GM18907 (cell line): Measurements from ENCODE around the gene MYCBPAP.

ENCODE experiments used
- ATAC-seq: cut with Tn5 transposase; IDR thresholded peaks from one replicate; pipeline ENCODE4 v1.9.1; 2021; ENCODE audit warnings: mild to moderate bottlenecking, moderate library complexity; ENCODE audit not compliant: unreplicated experiment

MYCBPAP gene

GRCh38 chr17:50550661-50551432 lies 42.6 kb downstream of the MYCBPAP start:
- no peak for ATAC-seq

GRCh38 chr17:50551433-50551815 lies 43.2 kb downstream of the MYCBPAP start:
- ATAC-seq = no peak

GRCh38 chr17:50551884-50552283 lies 43.6 kb downstream of the MYCBPAP start:
- ATAC-seq = no peak

GRCh38 chr17:50554201-50554600 lies 46.0 kb downstream of the MYCBPAP start:
- ATAC-seq = no peak

- ATAC-seq = no peak
Measured at GRCh38 chr17:50556803-50557202, 48.6 kb downstream of the MYCBPAP start.

GRCh38 chr17:50557630-50558029 lies 49.4 kb downstream of the MYCBPAP start:
- no peak for ATAC-seq

- ATAC-seq = no peak
Measured at GRCh38 chr17:50558091-50558490, 49.9 kb downstream of the MYCBPAP start.

GRCh38 chr17:50558581-50558940 lies 50.3 kb downstream of the MYCBPAP start:
- no peak for ATAC-seq

GRCh38 chr17:50558941-50559614 lies 50.8 kb downstream of the MYCBPAP start:
- ATAC-seq = no peak

- ATAC-seq = peak; percentile 5
Measured at GRCh38 chr17:50559674-50560184, 51.5 kb downstream of the MYCBPAP start.

GRCh38 chr17:50560185-50560824 lies 52.1 kb downstream of the MYCBPAP start, which contains the start of gene CACNA1G:
TSS of gene CACNA1G (plus strand) at chr17:50560715. CDS start at chr17:50561460, 745 bp downstream.
- peak; percentile 88 for ATAC-seq

- ATAC-seq = no peak
Measured at GRCh38 chr17:50560931-50561745, 52.9 kb downstream of the MYCBPAP start.

GRCh38 chr17:50561746-50562141 lies 53.5 kb downstream of the MYCBPAP start:
- no peak for ATAC-seq

- ATAC-seq = no peak
Measured at GRCh38 chr17:50562242-50563091, 54.2 kb downstream of the MYCBPAP start.

- ATAC-seq = no peak
Measured at GRCh38 chr17:50563092-50563511, 54.9 kb downstream of the MYCBPAP start.

GRCh38 chr17:50564916-50565315 lies 56.7 kb downstream of the MYCBPAP start:
- no peak for ATAC-seq

- no peak for ATAC-seq
Measured at GRCh38 chr17:50565402-50566350, 57.4 kb downstream of the MYCBPAP start.

- ATAC-seq = no peak
Measured at GRCh38 chr17:50566886-50567285, 58.6 kb downstream of the MYCBPAP start.

- ATAC-seq = no peak
Measured at GRCh38 chr17:50568659-50569058, 60.4 kb downstream of the MYCBPAP start.
